ENCODE results near the gene GNB1L. TPM values are rescaled to one million over a fixed set of nuclear protein-coding genes. Genes with fewer than 3 reads are reported as not detected.
A peak's percentile ranks its signal among the peaks of the same experiment; 100 is the strongest.
"Not testable (repeated sequence)": the region's sequence is repeated elsewhere in the genome, so short reads cannot be mapped to it uniquely, and the experiment has no call there.

The GNB1L gene
- total RNA-seq, 1 donor from 2014 or later = 9.9 TPM

- TF ChIP-seq CTCF (IDR thresholded peaks at IDR 0.05; ENCODE audit: unreplicated experiment) = no peak
- H3K4me3 Mint-ChIP-seq = no peak overlapping the region
- no peaks in the 10 kb centered on the region for H3K9me3 Mint-ChIP-seq
- H3K36me3 Mint-ChIP-seq = no peaks in the 10 kb centered on the region
- DNase-seq (ENCODE audit: low spot score in 2 of 2, unreplicated experiment in 2 of 2) = no peak
- peaks cover 2% of the 10 kb centered on the region for H3K27me3 Mint-ChIP-seq (ENCODE audit: low read depth)
- H3K4me1 Mint-ChIP-seq = peaks cover 11% of the 10 kb centered on the region
- H3K27ac Mint-ChIP-seq = no peak overlapping the region
Observed at GRCh38 chr22:19886605-19887255, 32.1 kb upstream of the GNB1L start.

- Mint-ChIP-seq H3K4me3 (no peak overlapping the region), H3K4me1 (peaks cover 11% of the 10 kb centered on the region), H3K9me3 (no peaks in the 10 kb centered on the region), H3K36me3 (no peaks in the 10 kb centered on the region), H3K27me3 (ENCODE audit: low read depth) (peaks cover 2% of the 10 kb centered on the region), H3K27ac (no peak overlapping the region)
- DNase-seq (ENCODE audit: low spot score in 2 of 2, unreplicated experiment in 2 of 2) = no peak
- TF ChIP-seq CTCF (IDR thresholded peaks at IDR 0.05; ENCODE audit: unreplicated experiment) = no peak
Observed at GRCh38 chr22:19885841-19886592, 31.3 kb upstream of the GNB1L start.

- no peak for DNase-seq (ENCODE audit: low spot score in 2 of 2, unreplicated experiment in 2 of 2)
- Mint-ChIP-seq H3K4me3 (no peak overlapping the region), H3K27me3 (ENCODE audit: low read depth) (peaks cover 4% of the 10 kb centered on the region), H3K27ac (no peak overlapping the region), H3K4me1 (peaks cover 18% of the 10 kb centered on the region), H3K36me3 (no peaks in the 10 kb centered on the region), H3K9me3 (no peaks in the 10 kb centered on the region)
- no peak for TF ChIP-seq CTCF (IDR thresholded peaks at IDR 0.05; ENCODE audit: unreplicated experiment)
Observed at GRCh38 chr22:19884954-19885751, 30.5 kb upstream of the GNB1L start.

GRCh38 chr22:19884161-19884953 is 29.7 kb upstream of the GNB1L start:
- Mint-ChIP-seq H3K27ac (no peak overlapping the region), H3K9me3 (no peaks in the 10 kb centered on the region), H3K4me1 (peaks cover 20% of the 10 kb centered on the region), H3K4me3 (no peak overlapping the region), H3K27me3 (ENCODE audit: low read depth) (peaks cover 2% of the 10 kb centered on the region), H3K36me3 (no peaks in the 10 kb centered on the region)
- peak in 1 of 2 experiments; percentile 6 for DNase-seq (ENCODE audit: low spot score in 2 of 2, unreplicated experiment in 2 of 2)
- TF ChIP-seq CTCF (IDR thresholded peaks at IDR 0.05; ENCODE audit: unreplicated experiment) = no peak

GRCh38 chr22:19883446-19883845 is 28.8 kb upstream of the GNB1L start:
- H3K36me3 Mint-ChIP-seq; H3K27ac Mint-ChIP-seq; H3K9me3 Mint-ChIP-seq; H3K4me3 Mint-ChIP-seq; DNase-seq (ENCODE audit: low spot score in 2 of 2, unreplicated experiment in 2 of 2); H3K27me3 Mint-ChIP-seq (ENCODE audit: low read depth): not testable (repeated sequence)
- peaks cover 29% of the 10 kb centered on the region for H3K4me1 Mint-ChIP-seq

All from mesothelial cell of epicardium (in vitro differentiated cells).